HFF-Myc (cell line): ENCODE measurements around the gene SMAP1.
"Not testable (repeated sequence)": the region's sequence is repeated elsewhere in the genome, so short reads cannot be mapped to it uniquely, and the experiment has no call there.

Experiments
- DNase-seq: peaks from one replicate; pipeline ENCODE4 v3.0.0-alpha.2; 2011; ENCODE audit warnings: low read depth; ENCODE audit errors: extremely low read depth
- H3K4me3 ChIP-seq: replicated peaks from 2 replicates; pipeline ENCODE4 v1.5.1; 2011; ENCODE audit warnings: low read depth, mild to moderate bottlenecking, control low read depth, low read length
- CTCF ChIP-seq: IDR thresholded peaks from 2 replicates; pipeline ENCODE4 v1.5.1; 2012; ENCODE audit warnings: mild to moderate bottlenecking, low read depth, low read length, control low read depth; ENCODE audit errors: missing control alignments

The SMAP1 gene

GRCh38 chr6:70734979-70735378 is 67.3 kb downstream of the SMAP1 start:
- DNase-seq, result no peak
- TF ChIP-seq CTCF, result no peak
- no peak overlapping the region for H3K4me3 ChIP-seq

GRCh38 chr6:70735513-70735912 is 67.8 kb downstream of the SMAP1 start:
- H3K4me3 ChIP-seq, result no peak overlapping the region
- no peak for TF ChIP-seq CTCF
- no peak for DNase-seq

GRCh38 chr6:70738028-70738427 is 70.3 kb downstream of the SMAP1 start:
- no peak for TF ChIP-seq CTCF
- H3K4me3 ChIP-seq, result no peak overlapping the region
- no peak for DNase-seq

- H3K4me3 ChIP-seq, result no peak overlapping the region
- no peak for DNase-seq
- no peak for TF ChIP-seq CTCF
Measured at GRCh38 chr6:70739534-70739933, 71.9 kb downstream of the SMAP1 start.

GRCh38 chr6:70740746-70741145 is 73.1 kb downstream of the SMAP1 start:
- DNase-seq, H3K4me3 ChIP-seq: not testable (repeated sequence)

- DNase-seq, H3K4me3 ChIP-seq: not testable (repeated sequence)
Measured at GRCh38 chr6:70742462-70742861, 74.8 kb downstream of the SMAP1 start.

GRCh38 chr6:70753870-70754380 is 86.2 kb downstream of the SMAP1 start:
- no peak for DNase-seq
- TF ChIP-seq CTCF, result no peak
- no peak overlapping the region for H3K4me3 ChIP-seq

GRCh38 chr6:70758883-70759282 is 91.2 kb downstream of the SMAP1 start:
- H3K4me3 ChIP-seq, result no peak overlapping the region
- no peak for DNase-seq
- no peak for TF ChIP-seq CTCF
